OCI-LY1 (cell line): ENCODE data around the gene RBMS1.

Source experiments
- H2AFZ ChIP-seq: fragments of 200-600 bp; sonication (generic), shearing (Covaris generic); 2 replicates; pipeline ENCODE4 v1.6.0; 2014; ENCODE audit warnings: antibody characterized with exemption, mild to moderate bottlenecking, low read length
- H3F3A ChIP-seq: fragments of 200-600 bp; sonication (generic), shearing (Covaris generic); 2 replicates; pipeline ENCODE4 v1.6.0; 2014; ENCODE audit warnings: mild to moderate bottlenecking, antibody characterized with exemption, low read length, moderate library complexity; ENCODE audit not compliant: insufficient read depth
- H3K27ac ChIP-seq: fragments of 200-600 bp; sonication (generic); 2 replicates; pipeline ENCODE4 v1.5.1; 2014; ENCODE audit warnings: low read length, mixed run types, mild to moderate bottlenecking, low read depth; ENCODE audit not compliant: poor library complexity, severe bottlenecking
- H3K27me3 ChIP-seq: fragments of 200-600 bp; sonication (generic); 2 replicates; pipeline ENCODE4 v1.6.0; 2014; ENCODE audit warnings: antibody characterized with exemption, mild to moderate bottlenecking, low read length, moderate library complexity; ENCODE audit not compliant: insufficient read depth
- H3K36me3 ChIP-seq: fragments of 200-600 bp; sonication (generic); 2 replicates; pipeline ENCODE4 v1.6.1; 2014; ENCODE audit warnings: mild to moderate bottlenecking, antibody characterized with exemption, low read length, moderate library complexity, mixed read lengths; ENCODE audit not compliant: insufficient read depth
- H3K4me1 ChIP-seq: fragments of 200-600 bp; sonication (generic); 2 replicates; pipeline ENCODE4 v1.5.1; 2014; ENCODE audit warnings: mild to moderate bottlenecking, low read length, moderate library complexity; ENCODE audit not compliant: insufficient read depth, severe bottlenecking
- H3K4me2 ChIP-seq: fragments of 200-600 bp; sonication (generic), shearing (Covaris generic); 2 replicates; pipeline ENCODE4 v1.6.1; 2014; ENCODE audit warnings: low read length
- H3K4me3 ChIP-seq: fragments of 200-600 bp; sonication (generic); 2 replicates; pipeline ENCODE4 v1.5.1; 2014; ENCODE audit warnings: low read length, low read depth, mild to moderate bottlenecking, mixed read lengths; ENCODE audit not compliant: poor library complexity, severe bottlenecking
- H3K79me2 ChIP-seq: fragments of 200-600 bp; shearing (Covaris generic); 2 replicates; pipeline ENCODE4 v1.6.1; 2016; ENCODE audit warnings: mixed run types, low read length, mixed read lengths; ENCODE audit not compliant: insufficient read depth
- H3K9ac ChIP-seq: fragments of 200-600 bp; sonication (generic), shearing (Covaris generic); 2 replicates; pipeline ENCODE4 v1.6.1; 2014; ENCODE audit warnings: mild to moderate bottlenecking, low read length, mixed read lengths
- H3K9me2 ChIP-seq: fragments of 200-600 bp; sonication (generic), shearing (Covaris generic); 2 replicates; pipeline ENCODE4 v1.6.1; 2014; ENCODE audit warnings: low read depth, mild to moderate bottlenecking, low read length, mixed read lengths
- H3K9me3 ChIP-seq: fragments of 200-600 bp; shearing (Covaris generic); 2 replicates; pipeline ENCODE4 v1.6.1; 2014; ENCODE audit warnings: low read length, mixed read lengths
- H4K20me1 ChIP-seq: fragments of 200-600 bp; sonication (generic), shearing (Covaris generic); 2 replicates; pipeline ENCODE4 v1.6.0; 2016; ENCODE audit warnings: mild to moderate bottlenecking, low read length; ENCODE audit not compliant: insufficient read depth
- EZH2 ChIP-seq: fragments of 200-600 bp; sonication (generic), shearing (Covaris generic); IDR thresholded peaks from 2 replicates; pipeline ENCODE4 v1.8.0; 2017; ENCODE audit warnings: borderline replicate concordance, mixed run types, mild to moderate bottlenecking, antibody characterized with exemption, low read length, moderate library complexity, mixed read lengths
- TF ChIP-seq, protein P1 (sequence below): fragments of 200-600 bp; sonication (generic), shearing (Covaris generic); IDR thresholded peaks from 2 replicates; pipeline ENCODE4 v1.5.1; 2017; ENCODE audit warnings: mild to moderate bottlenecking, antibody characterized with exemption, low read length, moderate library complexity, mixed read lengths

RBMS1 gene

DNA sequence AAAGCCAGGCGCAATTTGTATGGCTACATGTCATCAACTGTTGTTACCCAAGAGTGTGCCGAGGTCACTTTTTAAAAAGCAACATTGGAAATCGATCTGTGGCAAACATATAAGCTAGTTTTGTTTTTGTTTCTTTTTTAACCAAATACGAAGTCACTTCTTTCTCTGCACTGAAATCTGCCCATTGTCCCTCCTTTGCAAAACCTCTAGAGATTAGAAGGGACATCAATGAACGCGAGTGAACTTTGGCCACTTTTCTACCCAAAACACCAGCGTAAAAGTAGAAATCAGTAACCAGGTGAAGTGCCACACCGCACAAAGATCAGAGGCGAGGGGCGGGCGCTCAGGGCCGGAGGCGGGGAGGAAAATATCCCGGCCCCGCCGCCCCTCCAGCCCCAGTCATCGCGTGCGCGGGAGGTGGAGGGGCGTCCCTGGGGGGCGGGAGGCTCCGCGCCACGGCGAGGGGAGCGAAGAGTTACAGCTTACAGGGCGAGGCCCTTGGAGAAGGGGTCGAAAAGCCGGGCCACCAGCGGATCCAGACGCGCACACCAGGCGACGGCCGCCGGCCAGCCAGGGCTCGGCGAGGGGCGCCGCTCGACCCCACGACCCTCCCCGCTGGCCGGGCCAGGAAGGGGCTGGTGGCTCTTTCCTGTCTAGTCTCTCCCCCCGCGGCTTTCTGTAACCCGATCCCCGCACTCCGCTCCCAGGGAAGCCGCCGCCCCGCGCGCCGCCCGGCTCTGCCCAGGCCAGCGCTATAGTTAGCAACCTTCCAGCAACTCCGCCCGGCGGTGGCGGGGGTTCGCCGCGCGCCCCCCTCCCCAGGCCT lies 993 bp downstream of the RBMS1 start:
- no peak overlapping the region for H2AFZ ChIP-seq
- no peaks in the 10 kb centered on the region for H4K20me1 ChIP-seq
- no peaks in the 10 kb centered on the region for H3K36me3 ChIP-seq
- peak overlapping the region; percentile 53 for H3K4me3 ChIP-seq
- no peak overlapping the region for H3K27ac ChIP-seq
- no peaks in the 10 kb centered on the region for H3K9me3 ChIP-seq
- no peaks in the 10 kb centered on the region for H3K9me2 ChIP-seq
- peaks cover 4% of the 10 kb centered on the region for H3K4me1 ChIP-seq
- no peaks in the 10 kb centered on the region for H3K27me3 ChIP-seq
- no peaks in the 10 kb centered on the region for H3K79me2 ChIP-seq
- TF ChIP-seq, protein P1, sequence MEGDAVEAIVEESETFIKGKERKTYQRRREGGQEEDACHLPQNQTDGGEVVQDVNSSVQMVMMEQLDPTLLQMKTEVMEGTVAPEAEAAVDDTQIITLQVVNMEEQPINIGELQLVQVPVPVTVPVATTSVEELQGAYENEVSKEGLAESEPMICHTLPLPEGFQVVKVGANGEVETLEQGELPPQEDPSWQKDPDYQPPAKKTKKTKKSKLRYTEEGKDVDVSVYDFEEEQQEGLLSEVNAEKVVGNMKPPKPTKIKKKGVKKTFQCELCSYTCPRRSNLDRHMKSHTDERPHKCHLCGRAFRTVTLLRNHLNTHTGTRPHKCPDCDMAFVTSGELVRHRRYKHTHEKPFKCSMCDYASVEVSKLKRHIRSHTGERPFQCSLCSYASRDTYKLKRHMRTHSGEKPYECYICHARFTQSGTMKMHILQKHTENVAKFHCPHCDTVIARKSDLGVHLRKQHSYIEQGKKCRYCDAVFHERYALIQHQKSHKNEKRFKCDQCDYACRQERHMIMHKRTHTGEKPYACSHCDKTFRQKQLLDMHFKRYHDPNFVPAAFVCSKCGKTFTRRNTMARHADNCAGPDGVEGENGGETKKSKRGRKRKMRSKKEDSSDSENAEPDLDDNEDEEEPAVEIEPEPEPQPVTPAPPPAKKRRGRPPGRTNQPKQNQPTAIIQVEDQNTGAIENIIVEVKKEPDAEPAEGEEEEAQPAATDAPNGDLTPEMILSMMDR, result no peak
- TF ChIP-seq EZH2, result no peak
- no peak overlapping the region for H3K9ac ChIP-seq
- no peaks in the 10 kb centered on the region for H3F3A ChIP-seq
- peak overlapping the region; percentile 63 for H3K4me2 ChIP-seq

DNA sequence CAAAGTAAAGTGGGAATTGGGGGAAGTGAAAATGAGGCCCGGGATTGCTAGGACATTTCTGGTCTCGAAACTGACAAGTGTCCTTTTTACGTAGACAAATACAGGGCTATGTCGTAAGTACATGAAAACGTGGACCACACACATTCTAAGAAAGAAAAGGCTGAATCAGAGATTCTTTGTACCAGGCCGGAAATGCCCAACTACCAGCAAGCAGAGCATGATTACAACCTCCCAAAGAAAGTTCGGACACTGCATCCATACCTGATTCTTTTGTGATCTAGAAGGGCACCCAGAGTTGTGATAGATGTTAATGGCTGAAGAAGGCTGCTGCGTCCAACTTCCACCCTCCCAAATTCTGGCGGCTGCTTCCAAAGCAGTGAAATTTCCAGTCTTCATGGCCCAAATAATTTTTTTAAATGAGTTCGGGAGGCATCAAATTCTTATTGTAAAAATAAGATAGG lies 1.7 kb downstream of the RBMS1 start:
- Histone ChIP-seq H3K27me3 (no peaks in the 10 kb centered on the region), H3K9ac (no peak overlapping the region), H3K4me2 (no peak overlapping the region), H3K9me2 (no peaks in the 10 kb centered on the region), H3K9me3 (no peaks in the 10 kb centered on the region), H4K20me1 (no peaks in the 10 kb centered on the region), H3K79me2 (no peaks in the 10 kb centered on the region), H3K4me3 (no peak overlapping the region), H3K36me3 (no peaks in the 10 kb centered on the region), H3K4me1 (peaks cover 4% of the 10 kb centered on the region), H3F3A (no peaks in the 10 kb centered on the region), H2AFZ (no peak overlapping the region), H3K27ac (no peak overlapping the region)
- TF ChIP-seq, protein P1, result no peak
- no peak for TF ChIP-seq EZH2

DNA sequence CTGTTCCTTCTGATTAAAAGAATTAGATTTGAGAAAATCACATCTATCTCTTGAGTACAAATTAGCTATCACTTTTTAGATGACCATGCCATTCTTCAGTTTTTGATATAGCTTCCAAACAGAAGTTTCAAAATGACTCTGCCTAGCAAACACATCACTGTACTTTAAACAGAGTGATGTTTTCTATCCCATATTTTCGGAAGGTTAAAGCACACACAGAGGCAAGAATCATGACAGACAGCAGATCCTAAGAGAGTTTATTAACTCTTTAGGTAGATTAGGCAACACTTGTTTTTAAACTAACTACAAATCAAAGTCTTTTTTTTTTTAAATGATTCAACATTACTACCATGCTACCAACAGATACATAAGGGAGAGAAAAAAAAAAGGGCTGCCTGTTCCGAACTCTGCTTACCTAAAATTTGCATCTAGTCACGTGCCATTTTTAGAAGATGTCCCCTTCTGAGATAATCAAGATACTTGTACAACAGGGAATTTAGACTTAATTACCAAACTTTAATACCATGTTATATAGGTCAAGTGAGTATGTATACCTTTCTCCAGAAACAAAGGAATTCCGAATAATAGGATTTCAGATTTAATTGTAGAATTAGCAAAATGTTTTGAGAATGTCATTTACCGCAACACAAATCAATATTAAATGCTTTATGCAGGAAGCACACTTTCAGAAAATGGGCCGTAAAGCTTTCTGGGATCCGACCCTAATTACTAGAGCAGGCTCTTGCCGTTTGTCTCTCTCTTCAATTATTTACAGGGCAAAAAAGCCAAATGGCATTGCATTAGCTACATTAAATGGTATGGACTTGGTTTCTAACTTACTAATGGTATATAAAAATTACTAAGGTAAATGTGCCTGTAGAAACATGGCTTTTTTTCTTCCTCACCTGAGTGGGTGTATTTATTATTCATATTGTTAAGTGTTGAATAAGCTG lies 2.6 kb downstream of the RBMS1 start:
- Histone ChIP-seq H3K4me3 (no peak overlapping the region), H3K79me2 (no peaks in the 10 kb centered on the region), H3K27ac (no peak overlapping the region), H3K4me2 (no peak overlapping the region), H3K4me1 (peaks cover 4% of the 10 kb centered on the region), H3K9ac (no peak overlapping the region), H3F3A (no peaks in the 10 kb centered on the region), H3K36me3 (no peaks in the 10 kb centered on the region), H3K9me2 (no peaks in the 10 kb centered on the region), H2AFZ (no peak overlapping the region), H3K9me3 (no peaks in the 10 kb centered on the region), H3K27me3 (no peaks in the 10 kb centered on the region), H4K20me1 (no peaks in the 10 kb centered on the region)
- TF ChIP-seq EZH2, result no peak
- TF ChIP-seq, protein P1, result no peak
